ENCODE measurements around the gene MTAP. TPM values are rescaled to one million over a fixed set of nuclear protein-coding genes. Genes with fewer than 3 reads are reported as not detected.
"Not testable (repeated sequence)": the region's sequence is repeated elsewhere in the genome, so short reads cannot be mapped to it uniquely, and the experiment has no call there.

MTAP gene
- total and polyA plus RNA-seq, 2 experiments from 2014 or later, result 21.5 to 23.0 TPM

DNA sequence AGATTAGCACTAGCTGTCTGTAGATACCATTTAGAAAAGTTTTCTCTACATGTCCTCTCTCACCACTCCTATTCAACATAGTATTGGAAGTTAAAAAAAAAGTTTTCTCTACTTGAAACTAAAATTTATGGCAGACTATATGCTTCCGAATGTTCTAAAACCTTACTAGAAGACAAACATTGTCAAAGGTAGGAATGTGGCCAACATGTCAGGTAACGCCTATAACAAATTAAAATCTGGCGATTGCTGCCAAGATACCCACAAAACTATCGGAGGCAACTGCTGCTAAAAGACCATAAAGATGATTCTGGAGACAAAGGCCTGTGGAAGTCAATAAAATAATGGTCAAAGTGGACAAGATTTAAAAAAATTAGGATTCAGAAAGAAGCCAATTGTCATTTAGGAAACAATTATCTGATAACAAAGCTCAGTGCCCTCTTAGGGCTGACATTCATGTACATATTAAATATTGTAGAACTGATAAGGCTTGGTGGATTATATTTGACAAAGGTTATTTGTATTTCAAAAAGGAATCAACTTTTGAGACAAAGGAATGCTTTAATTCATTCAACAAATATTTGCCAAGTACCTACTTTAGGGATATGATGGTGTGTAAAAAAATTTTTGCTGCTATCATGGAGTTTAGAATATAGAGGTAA, 139.0 kb downstream of the MTAP start:
- no peak for DNase-seq (ENCODE audit: low read depth in 1 of 2, low spot score in 1 of 2)
- TF ChIP-seq, protein P1, sequence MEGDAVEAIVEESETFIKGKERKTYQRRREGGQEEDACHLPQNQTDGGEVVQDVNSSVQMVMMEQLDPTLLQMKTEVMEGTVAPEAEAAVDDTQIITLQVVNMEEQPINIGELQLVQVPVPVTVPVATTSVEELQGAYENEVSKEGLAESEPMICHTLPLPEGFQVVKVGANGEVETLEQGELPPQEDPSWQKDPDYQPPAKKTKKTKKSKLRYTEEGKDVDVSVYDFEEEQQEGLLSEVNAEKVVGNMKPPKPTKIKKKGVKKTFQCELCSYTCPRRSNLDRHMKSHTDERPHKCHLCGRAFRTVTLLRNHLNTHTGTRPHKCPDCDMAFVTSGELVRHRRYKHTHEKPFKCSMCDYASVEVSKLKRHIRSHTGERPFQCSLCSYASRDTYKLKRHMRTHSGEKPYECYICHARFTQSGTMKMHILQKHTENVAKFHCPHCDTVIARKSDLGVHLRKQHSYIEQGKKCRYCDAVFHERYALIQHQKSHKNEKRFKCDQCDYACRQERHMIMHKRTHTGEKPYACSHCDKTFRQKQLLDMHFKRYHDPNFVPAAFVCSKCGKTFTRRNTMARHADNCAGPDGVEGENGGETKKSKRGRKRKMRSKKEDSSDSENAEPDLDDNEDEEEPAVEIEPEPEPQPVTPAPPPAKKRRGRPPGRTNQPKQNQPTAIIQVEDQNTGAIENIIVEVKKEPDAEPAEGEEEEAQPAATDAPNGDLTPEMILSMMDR (IDR thresholded peaks at IDR 0.05; ENCODE audit: low read depth, low read length), result no peak
- Histone ChIP-seq H3K27ac (no peak overlapping the region), H3K27me3 (no peaks in the 10 kb centered on the region), H3K36me3 (no peaks in the 10 kb centered on the region), H3K4me1 (ENCODE audit: low read depth) (no peaks in the 10 kb centered on the region), H3K4me3 (no peak overlapping the region), H3K9me3 (ENCODE audit: low read depth) (no peaks in the 10 kb centered on the region)

DNA sequence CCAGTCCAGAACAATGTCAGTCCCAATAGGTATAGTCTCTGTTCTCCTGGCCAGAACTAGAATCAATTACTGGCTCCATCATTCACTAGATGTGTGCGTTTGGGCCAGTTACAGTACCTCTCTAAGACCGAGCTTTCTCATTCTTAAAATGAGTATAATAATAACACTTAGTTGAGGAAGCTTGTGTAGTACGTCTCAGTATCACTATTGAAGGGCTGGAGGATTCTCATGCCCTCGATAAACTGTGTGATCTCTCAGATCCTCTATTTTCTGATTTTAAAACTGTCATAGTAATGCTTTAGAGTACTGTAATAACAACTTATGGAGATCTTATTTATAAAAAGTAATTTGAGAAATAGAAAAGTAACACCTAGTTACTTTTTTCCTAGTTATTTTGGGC, 141.0 kb downstream of the MTAP start:
- DNase-seq (ENCODE audit: low read depth in 1 of 2, low spot score in 1 of 2), result no peak
- TF ChIP-seq, protein P1 (IDR thresholded peaks at IDR 0.05; ENCODE audit: low read depth, low read length), result no peak
- no peaks in the 10 kb centered on the region for H3K9me3 ChIP-seq (ENCODE audit: low read depth)
- no peak overlapping the region for H3K4me3 ChIP-seq
- H3K27me3 ChIP-seq, result no peaks in the 10 kb centered on the region
- no peaks in the 10 kb centered on the region for H3K4me1 ChIP-seq (ENCODE audit: low read depth)
- H3K27ac ChIP-seq, result no peak overlapping the region
- no peaks in the 10 kb centered on the region for H3K36me3 ChIP-seq

DNA sequence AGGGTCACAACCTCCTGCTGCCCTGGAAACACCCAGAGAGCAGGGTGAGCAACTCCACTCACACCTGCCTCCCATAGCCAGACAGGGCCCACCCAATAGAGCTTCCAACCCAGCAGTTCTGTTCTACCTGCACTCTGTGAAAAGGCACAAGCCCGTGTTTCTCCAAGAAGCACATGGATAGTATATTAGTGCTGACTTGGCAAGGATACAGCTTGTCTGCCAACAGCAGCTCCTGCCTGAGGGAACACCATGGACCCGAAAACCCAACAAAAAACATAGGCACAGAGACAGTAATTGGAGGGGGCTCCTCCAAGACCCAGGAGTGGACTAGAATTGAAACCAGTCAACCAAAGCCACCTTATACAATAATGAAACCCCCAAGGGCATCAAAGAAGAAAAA, 143.2 kb downstream of the MTAP start:
- Histone ChIP-seq H3K36me3 (no peaks in the 10 kb centered on the region), H3K27me3 (no peaks in the 10 kb centered on the region), H3K4me3 (no peak overlapping the region), H3K4me1 (ENCODE audit: low read depth) (no peaks in the 10 kb centered on the region), H3K9me3 (ENCODE audit: low read depth) (no peaks in the 10 kb centered on the region), H3K27ac (no peak overlapping the region)
- no peak for DNase-seq (ENCODE audit: low read depth in 1 of 2, low spot score in 1 of 2)
- TF ChIP-seq, protein P1 (IDR thresholded peaks at IDR 0.05; ENCODE audit: low read depth, low read length), result no peak

DNA sequence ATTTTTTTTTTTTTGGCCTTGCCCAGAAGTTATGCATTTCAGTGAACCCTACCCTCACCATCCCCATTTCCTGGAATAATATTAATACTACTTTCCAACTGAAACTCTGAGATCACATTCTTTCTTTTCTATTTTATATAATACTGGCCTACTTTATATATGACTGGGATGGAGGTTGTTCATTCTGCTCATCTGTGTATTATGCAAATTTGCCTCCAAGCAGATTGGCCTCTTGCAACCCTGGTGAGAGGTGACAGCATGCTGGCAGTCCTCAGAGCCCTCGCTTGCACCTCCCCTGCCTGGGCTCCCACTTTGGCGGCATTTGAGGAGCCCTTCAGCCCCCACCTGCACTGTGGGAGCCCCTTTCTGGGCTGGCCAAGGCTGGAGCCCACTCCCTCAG, 156.4 kb downstream of the MTAP start:
- H3K27ac ChIP-seq, result no peak overlapping the region
- TF ChIP-seq, protein P1 (IDR thresholded peaks at IDR 0.05; ENCODE audit: low read depth, low read length), result no peak
- no peaks in the 10 kb centered on the region for H3K4me1 ChIP-seq (ENCODE audit: low read depth)
- peaks cover 31% of the 10 kb centered on the region for H3K27me3 ChIP-seq
- no peak for DNase-seq (ENCODE audit: low read depth in 1 of 2, low spot score in 1 of 2)
- no peaks in the 10 kb centered on the region for H3K36me3 ChIP-seq
- H3K9me3 ChIP-seq (ENCODE audit: low read depth), result no peaks in the 10 kb centered on the region
- H3K4me3 ChIP-seq, result no peak overlapping the region

DNA sequence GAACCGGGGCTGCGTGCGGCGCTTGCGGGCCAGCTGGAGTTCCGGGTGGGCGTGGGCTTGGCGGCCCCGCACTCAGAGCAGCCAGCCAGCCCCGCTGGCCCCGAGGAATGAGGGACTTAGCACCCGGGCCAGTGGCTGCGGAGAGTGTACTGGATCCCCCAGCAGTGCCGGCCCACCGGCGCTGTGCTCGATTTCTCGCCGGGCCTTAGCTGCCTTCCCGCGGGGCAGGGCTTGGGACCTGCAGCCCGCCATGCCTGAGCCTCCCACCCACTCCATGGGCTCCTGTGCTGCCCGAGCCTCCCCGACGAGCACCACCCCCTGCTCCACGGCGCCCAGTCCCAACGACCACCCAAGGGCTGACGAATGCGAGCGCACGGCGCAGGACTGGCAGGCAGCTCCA, 156.8 kb downstream of the MTAP start:
- H3K4me3 ChIP-seq; H3K4me1 ChIP-seq (ENCODE audit: low read depth); H3K27ac ChIP-seq; H3K36me3 ChIP-seq; H3K9me3 ChIP-seq (ENCODE audit: low read depth); DNase-seq (ENCODE audit: low read depth in 1 of 2, low spot score in 1 of 2): not testable (repeated sequence)
- peaks cover 35% of the 10 kb centered on the region for H3K27me3 ChIP-seq

DNA sequence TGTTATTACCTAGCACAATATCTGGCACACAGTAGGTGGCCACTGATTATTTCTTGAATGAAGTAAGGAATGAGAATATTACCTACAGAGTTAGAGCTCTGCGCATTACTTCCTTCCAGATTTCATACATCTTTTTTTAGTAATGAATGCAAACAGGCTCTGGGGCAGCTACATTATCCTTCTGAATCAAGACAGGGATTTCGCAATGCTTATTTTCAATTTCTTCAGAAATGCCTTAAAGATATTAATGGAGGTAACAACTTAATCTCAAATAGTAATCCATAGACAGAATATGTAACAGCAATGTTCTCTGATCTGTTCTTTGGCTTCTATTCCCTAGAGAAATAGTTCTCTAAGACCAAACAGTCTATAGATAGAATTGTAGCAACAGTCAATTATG, 159.1 kb downstream of the MTAP start:
- Histone ChIP-seq H3K27me3 (peaks cover 55% of the 10 kb centered on the region), H3K4me1 (ENCODE audit: low read depth) (no peaks in the 10 kb centered on the region), H3K36me3 (no peaks in the 10 kb centered on the region), H3K9me3 (ENCODE audit: low read depth) (no peaks in the 10 kb centered on the region), H3K27ac (no peak overlapping the region), H3K4me3 (no peak overlapping the region)
- TF ChIP-seq, protein P1 (IDR thresholded peaks at IDR 0.05; ENCODE audit: low read depth, low read length), result no peak
- DNase-seq (ENCODE audit: low read depth in 1 of 2, low spot score in 1 of 2), result no peak
